Tibial artery (tissue), 4 donors: Measurements from ENCODE around the gene TMEM114.

Experiments used
- DNase-seq, 2 donors: peaks; one replicate each; pipeline ENCODE4 v3.0.0-alpha.2; 2019
- H3K27ac ChIP-seq, 2 donors: fragments of 200-600 bp; sonication (generic) in 1 of 2; 1 replicate in 1 of 2; 2 replicates in 1 of 2; pipeline ENCODE4 v1.5.1; 2018 to 2019; ENCODE audit warnings: mild to moderate bottlenecking in 1 of 2
- H3K27me3 ChIP-seq, 2 donors: fragments of 200-600 bp; sonication (generic) in 1 of 2; one replicate each; pipeline versions ENCODE4 v1.5.1 to v1.6.0; 2016 to 2019
- H3K36me3 ChIP-seq, 3 donors: fragments of 200-600 bp; sonication (generic) in 2 of 3; one replicate each; pipeline ENCODE4 v1.5.1; 2016 to 2019; ENCODE audit warnings: mild to moderate bottlenecking in 2 of 3
- H3K4me1 ChIP-seq, 4 donors: fragments of 200-600 bp; sonication (generic) in 2 of 4; 1 replicate in 3 of 4; 2 replicates in 1 of 4; pipeline ENCODE4 v1.5.1; 2016 to 2019
- H3K4me3 ChIP-seq, 2 donors: fragments of 200-600 bp; sonication (generic) in 1 of 2; 1 replicate in 1 of 2; 2 replicates in 1 of 2; pipeline ENCODE4 v1.5.1; 2018 to 2019; ENCODE audit warnings: mild to moderate bottlenecking in 2 of 2
- H3K9me3 ChIP-seq, 3 donors: fragments of 200-600 bp; sonication (generic) in 1 of 3; one replicate each; pipeline ENCODE4 v1.5.1; 2016 to 2019
- intact Hi-C: fragments of 100-400 bp; cut with DNase I; formaldehyde crosslinking; loops from one replicate; pipeline ENCODE4 v1.15.0; 2023; ENCODE audit warnings: low total_unique reads
- TF ChIP-seq, protein P1 (sequence below), 2 experiments: fragments of 200-600 bp in 1 of 2; fragments of 450-650 bp in 1 of 2; IDR thresholded peaks; one replicate each; pipeline ENCODE4 v1.5.1; 2017 to 2019; ENCODE audit warnings: antibody characterized with exemption in 2 of 2, mild to moderate bottlenecking in 1 of 2, moderate library complexity in 1 of 2

Gene TMEM114

GRCh38 chr16:8530752-8531384, 59.4 kb downstream of the TMEM114 start:
- Histone ChIP-seq H3K27me3 (no peaks in the 10 kb centered on the region), H3K4me3 (no peak overlapping the region), H3K36me3 (no peaks in the 10 kb centered on the region), H3K4me1 (no peaks in the 10 kb centered on the region), H3K9me3 (no peaks in the 10 kb centered on the region), H3K27ac (no peak overlapping the region)
- intact Hi-C loops = no loop called here
- DNase-seq = no peak
- TF ChIP-seq, protein P1, sequence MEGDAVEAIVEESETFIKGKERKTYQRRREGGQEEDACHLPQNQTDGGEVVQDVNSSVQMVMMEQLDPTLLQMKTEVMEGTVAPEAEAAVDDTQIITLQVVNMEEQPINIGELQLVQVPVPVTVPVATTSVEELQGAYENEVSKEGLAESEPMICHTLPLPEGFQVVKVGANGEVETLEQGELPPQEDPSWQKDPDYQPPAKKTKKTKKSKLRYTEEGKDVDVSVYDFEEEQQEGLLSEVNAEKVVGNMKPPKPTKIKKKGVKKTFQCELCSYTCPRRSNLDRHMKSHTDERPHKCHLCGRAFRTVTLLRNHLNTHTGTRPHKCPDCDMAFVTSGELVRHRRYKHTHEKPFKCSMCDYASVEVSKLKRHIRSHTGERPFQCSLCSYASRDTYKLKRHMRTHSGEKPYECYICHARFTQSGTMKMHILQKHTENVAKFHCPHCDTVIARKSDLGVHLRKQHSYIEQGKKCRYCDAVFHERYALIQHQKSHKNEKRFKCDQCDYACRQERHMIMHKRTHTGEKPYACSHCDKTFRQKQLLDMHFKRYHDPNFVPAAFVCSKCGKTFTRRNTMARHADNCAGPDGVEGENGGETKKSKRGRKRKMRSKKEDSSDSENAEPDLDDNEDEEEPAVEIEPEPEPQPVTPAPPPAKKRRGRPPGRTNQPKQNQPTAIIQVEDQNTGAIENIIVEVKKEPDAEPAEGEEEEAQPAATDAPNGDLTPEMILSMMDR (IDR thresholded peaks at IDR 0.05) = no peak

- no peak for DNase-seq
- no peaks in the 10 kb centered on the region for H3K4me1 ChIP-seq
- H3K36me3 ChIP-seq = no peaks in the 10 kb centered on the region
- no peaks in the 10 kb centered on the region for H3K9me3 ChIP-seq
- H3K27ac ChIP-seq = no peak overlapping the region
- no peak overlapping the region for H3K4me3 ChIP-seq
- no peaks in the 10 kb centered on the region for H3K27me3 ChIP-seq
- intact Hi-C loops = no loop called here
- TF ChIP-seq, protein P1 (IDR thresholded peaks at IDR 0.05) = no peak
Observed at GRCh38 chr16:8528471-8528870, 61.8 kb downstream of the TMEM114 start.

- intact Hi-C loops = no loop called here
- Histone ChIP-seq H3K4me1 (no peaks in the 10 kb centered on the region), H3K27ac (no peak overlapping the region), H3K4me3 (no peak overlapping the region), H3K9me3 (no peaks in the 10 kb centered on the region), H3K36me3 (no peaks in the 10 kb centered on the region), H3K27me3 (no peaks in the 10 kb centered on the region)
- DNase-seq = no peak
- TF ChIP-seq, protein P1 (IDR thresholded peaks at IDR 0.05) = no peak
Observed at GRCh38 chr16:8523932-8524331, 66.4 kb downstream of the TMEM114 start.

GRCh38 chr16:8522757-8523156, 67.6 kb downstream of the TMEM114 start:
- Histone ChIP-seq H3K9me3 (no peaks in the 10 kb centered on the region), H3K4me3 (no peak overlapping the region), H3K27me3 (no peaks in the 10 kb centered on the region), H3K36me3 (no peaks in the 10 kb centered on the region), H3K4me1 (no peaks in the 10 kb centered on the region), H3K27ac (no peak overlapping the region)
- intact Hi-C loops = no loop called here
- no peak for DNase-seq
- TF ChIP-seq, protein P1 (IDR thresholded peaks at IDR 0.05) = no peak

DNA sequence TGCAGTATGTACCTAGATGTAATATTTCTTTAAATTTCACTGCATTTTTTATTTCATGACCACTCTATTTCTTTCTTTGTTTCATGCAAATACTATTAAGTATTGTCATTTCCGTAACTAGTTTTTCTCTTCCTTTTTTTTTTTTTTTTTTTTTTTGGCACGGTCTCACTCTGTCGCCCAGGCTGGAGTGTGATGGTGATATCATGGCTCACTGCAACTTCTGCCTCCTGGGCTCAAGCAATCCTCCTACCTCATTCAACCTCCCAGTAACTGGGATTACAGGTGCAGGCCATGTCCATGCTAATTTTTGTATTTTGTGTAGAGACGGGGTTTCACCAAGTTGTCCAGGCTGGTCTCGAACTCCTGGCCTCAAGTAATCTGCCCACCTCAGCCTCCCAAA, 70.7 kb downstream of the TMEM114 start:
- intact Hi-C loops = no loop called here
- TF ChIP-seq, protein P1 (IDR thresholded peaks at IDR 0.05) = no peak

More for the DNA sequence above, 70.7 kb downstream of the TMEM114 start:
- DNase-seq = no peak
- H3K27ac ChIP-seq = no peak overlapping the region
- no peak overlapping the region for H3K4me3 ChIP-seq
- no peaks in the 10 kb centered on the region for H3K4me1 ChIP-seq
- no peaks in the 10 kb centered on the region for H3K36me3 ChIP-seq
- no peaks in the 10 kb centered on the region for H3K27me3 ChIP-seq
- H3K9me3 ChIP-seq = no peaks in the 10 kb centered on the region
